Muscle of leg (tissue), 11 donors: Measurements from ENCODE around the gene AGAP1. TPM values are rescaled to one million over a fixed set of nuclear protein-coding genes. Genes with fewer than 3 reads are reported as not detected.

Source experiments
- DNase-seq: peaks from one replicate; pipeline ENCODE4 v3.0.0; 2013
- H3K27ac ChIP-seq: one replicate; pipeline ENCODE4 v1.5.1; 2013; ENCODE audit warnings: mild to moderate bottlenecking, low read length, control low read depth
- H3K27me3 ChIP-seq: one replicate; pipeline ENCODE4 v1.6.1; 2013; ENCODE audit warnings: low read length; ENCODE audit not compliant: control insufficient read depth, insufficient read depth
- H3K36me3 ChIP-seq: one replicate; pipeline ENCODE4 v1.6.1; 2013; ENCODE audit warnings: low read length; ENCODE audit not compliant: control insufficient read depth, insufficient read depth
- H3K4me1 ChIP-seq: one replicate; pipeline ENCODE4 v1.6.1; 2013; ENCODE audit warnings: low read length; ENCODE audit not compliant: control insufficient read depth, insufficient read depth
- H3K4me3 ChIP-seq: one replicate; pipeline ENCODE4 v1.5.1; 2013; ENCODE audit warnings: low read length, control low read depth
- H3K9me3 ChIP-seq: replicated peaks from 2 replicates; pipeline ENCODE4 v1.6.1; 2013; ENCODE audit warnings: low read depth, low read length; ENCODE audit not compliant: control insufficient read depth
- WGBS: methylation state at CpG from one replicate; pipeline ENCODE4 v1.1.5; 2013; ENCODE audit warnings: missing lambda C conversion rate; ENCODE audit not compliant: insufficient coverage; 5-methylcytosine and 5-hydroxymethylcytosine counted together
- polyA plus RNA-seq, 8 donors: library from polyadenylated mRNA; unstranded; fragments of 120-200 nt; gene quantifications; one replicate each; pipeline versions ENCODE4 v1.2.1 to v1.2.3, GENCODE V29; 2013; ENCODE audit warnings: inconsistent platforms in 1 of 8, low replicate concordance in 1 of 8; ENCODE audit not compliant: insufficient read length in 8 of 8, insufficient read depth in 1 of 8
- total RNA-seq: library from RNA; stranded (reverse); fragments of 120-200 nt; gene quantifications from one replicate; pipeline ENCODE4 v1.2.4, GENCODE V29; 2013

The AGAP1 gene
- total and polyA plus RNA-seq, 9 donors, result 19.1 to 32.0 (median 26.8) TPM

GRCh38 chr2:235483313-235483712 is 10.5 kb upstream of the AGAP1 start:
- Histone ChIP-seq H3K9me3 (no peaks in the 10 kb centered on the region), H3K36me3 (no peaks in the 10 kb centered on the region), H3K27ac (no peak overlapping the region), H3K4me3 (no peak overlapping the region), H3K27me3 (peaks cover 2% of the 10 kb centered on the region), H3K4me1 (no peaks in the 10 kb centered on the region)
- no peak for DNase-seq
- WGBS, result 60% methylated on average over 1 of the region's 4 CpGs

- no peak for DNase-seq
- H3K9me3 ChIP-seq, result no peaks in the 10 kb centered on the region
- no peaks in the 10 kb centered on the region for H3K36me3 ChIP-seq
- no peak overlapping the region for H3K4me3 ChIP-seq
- no peaks in the 10 kb centered on the region for H3K27me3 ChIP-seq
- WGBS, result 75% methylated on average over 1 of the region's 5 CpGs
- H3K4me1 ChIP-seq, result no peaks in the 10 kb centered on the region
- no peak overlapping the region for H3K27ac ChIP-seq
Observed at GRCh38 chr2:235485362-235485761, 8.5 kb upstream of the AGAP1 start.

GRCh38 chr2:235486729-235487128 is 7.1 kb upstream of the AGAP1 start:
- no peaks in the 10 kb centered on the region for H3K27me3 ChIP-seq
- no peaks in the 10 kb centered on the region for H3K4me1 ChIP-seq
- H3K36me3 ChIP-seq, result no peaks in the 10 kb centered on the region
- no peak overlapping the region for H3K27ac ChIP-seq
- DNase-seq, result no peak
- no peaks in the 10 kb centered on the region for H3K9me3 ChIP-seq
- no peak overlapping the region for H3K4me3 ChIP-seq
- no CpG with 5 or more reads among the region's 1 CpG for WGBS

- Histone ChIP-seq H3K27ac (no peak overlapping the region), H3K27me3 (no peaks in the 10 kb centered on the region), H3K9me3 (no peaks in the 10 kb centered on the region), H3K4me1 (peaks cover 7% of the 10 kb centered on the region), H3K36me3 (no peaks in the 10 kb centered on the region), H3K4me3 (no peak overlapping the region)
- DNase-seq, result no peak
- WGBS, result 78% methylated on average over 1 of the region's 2 CpGs
Observed at GRCh38 chr2:235489897-235490296, 3.9 kb upstream of the AGAP1 start.

- Histone ChIP-seq H3K27me3 (peaks cover 3% of the 10 kb centered on the region), H3K9me3 (no peaks in the 10 kb centered on the region), H3K27ac (peak overlapping the region; percentile 55), H3K4me3 (peak overlapping the region; percentile 49), H3K4me1 (peaks cover 23% of the 10 kb centered on the region), H3K36me3 (no peaks in the 10 kb centered on the region)
- WGBS, result 12% methylated on average over 27 of the region's 27 CpGs
- DNase-seq, result peak; percentile 25
Observed at GRCh38 chr2:235492850-235493344, 946 bp upstream of the AGAP1 start.

GRCh38 chr2:235493402-235493774 is 455 bp upstream of the AGAP1 start:
- H3K4me3 ChIP-seq, result peak overlapping the region; percentile 49
- H3K27me3 ChIP-seq, result peaks cover 3% of the 10 kb centered on the region
- H3K36me3 ChIP-seq, result no peaks in the 10 kb centered on the region
- H3K9me3 ChIP-seq, result no peaks in the 10 kb centered on the region
- peaks cover 25% of the 10 kb centered on the region for H3K4me1 ChIP-seq
- 1% methylated on average over 32 of the region's 33 CpGs for WGBS
- H3K27ac ChIP-seq, result peak overlapping the region; percentile 55
- no peak for DNase-seq

GRCh38 chr2:235494716-235495372 is 1.0 kb downstream of the AGAP1 start:
- no peaks in the 10 kb centered on the region for H3K36me3 ChIP-seq
- DNase-seq, result peak; percentile 49
- peaks cover 35% of the 10 kb centered on the region for H3K4me1 ChIP-seq
- H3K9me3 ChIP-seq, result no peaks in the 10 kb centered on the region
- WGBS, result under 1% methylated on average over 71 of the region's 72 CpGs
- H3K4me3 ChIP-seq, result peak overlapping the region; percentile 58
- H3K27me3 ChIP-seq, result peaks cover 3% of the 10 kb centered on the region
- no peak overlapping the region for H3K27ac ChIP-seq

- no peak overlapping the region for H3K27ac ChIP-seq
- peaks cover 43% of the 10 kb centered on the region for H3K4me1 ChIP-seq
Observed at GRCh38 chr2:235495373-235496238, 1.8 kb downstream of the AGAP1 start.

GRCh38 chr2:235496239-235496621 is 2.4 kb downstream of the AGAP1 start:
- Histone ChIP-seq H3K27ac (no peak overlapping the region), H3K27me3 (peaks cover 3% of the 10 kb centered on the region), H3K9me3 (no peaks in the 10 kb centered on the region), H3K36me3 (no peaks in the 10 kb centered on the region), H3K4me1 (peaks cover 48% of the 10 kb centered on the region), H3K4me3 (no peak overlapping the region)
- 86% methylated on average over 8 of the region's 8 CpGs for WGBS
- DNase-seq, result no peak

More at GRCh38 chr2:235495373-235496238, 1.8 kb downstream of the AGAP1 start:
- Histone ChIP-seq H3K27me3 (peaks cover 3% of the 10 kb centered on the region), H3K9me3 (no peaks in the 10 kb centered on the region), H3K4me3 (peak overlapping the region; percentile 58), H3K36me3 (no peaks in the 10 kb centered on the region)
- no peak for DNase-seq
- WGBS, result 44% methylated on average over 18 of the region's 18 CpGs

- no peak overlapping the region for H3K27ac ChIP-seq
- no peaks in the 10 kb centered on the region for H3K36me3 ChIP-seq
- peaks cover 7% of the 10 kb centered on the region for H3K27me3 ChIP-seq
- WGBS, result 95% methylated on average over 2 of the region's 3 CpGs
- peaks cover 56% of the 10 kb centered on the region for H3K4me1 ChIP-seq
- H3K9me3 ChIP-seq, result no peaks in the 10 kb centered on the region
- H3K4me3 ChIP-seq, result no peak overlapping the region
- no peak for DNase-seq
Observed at GRCh38 chr2:235497096-235497495, 3.3 kb downstream of the AGAP1 start.
